Body of pancreas (tissue), 4 donors: ENCODE measurements around the gene AKR1C1. TPM values are rescaled to one million over a fixed set of nuclear protein-coding genes. Genes with fewer than 3 reads are reported as not detected.
A peak's percentile ranks its signal among the peaks of the same experiment; 100 is the strongest.
"Not testable (repeated sequence)": the region's sequence is repeated elsewhere in the genome, so short reads cannot be mapped to it uniquely, and the experiment has no call there.

Source experiments
- ATAC-seq: fragments of 150-250 bp; one replicate; pipeline ENCODE4 v1.9.1; 2016
- DNase-seq, 4 donors: peaks; one replicate each; pipeline ENCODE4 v3.0.0-alpha.2; 2019
- H3K27ac ChIP-seq, 4 donors: fragments of 200-600 bp; sonication (generic); 1 replicate in 3 of 4; 2 replicates in 1 of 4; pipeline versions ENCODE4 v1.5.1 to v1.6.1; 2016 to 2019; ENCODE audit warnings: mild to moderate bottlenecking in 1 of 4, mixed read lengths in 1 of 4, moderate library complexity in 1 of 4
- H3K27me3 ChIP-seq, 2 donors: fragments of 200-600 bp; sonication (generic); one replicate each; pipeline ENCODE4 v1.6.0; 2016; ENCODE audit warnings: mild to moderate bottlenecking in 1 of 2
- H3K36me3 ChIP-seq, 2 donors: fragments of 200-600 bp; sonication (generic); replicated peaks in 1 of 2; 2 replicates each; pipeline ENCODE4 v1.5.1; 2016; ENCODE audit warnings: low read depth in 2 of 2; ENCODE audit not compliant: insufficient read depth in 1 of 2
- H3K4me1 ChIP-seq: fragments of 200-600 bp; sonication (generic); one replicate; pipeline ENCODE4 v1.6.0; 2016
- H3K4me3 ChIP-seq, 2 donors: fragments of 200-600 bp; sonication (generic); 1 replicate in 1 of 2; 2 replicates in 1 of 2; pipeline ENCODE4 v1.5.1; 2016 to 2019
- H3K9me3 ChIP-seq, 3 donors: fragments of 200-600 bp; sonication (generic); 1 replicate in 2 of 3; 2 replicates in 1 of 3; pipeline ENCODE4 v1.5.1; 2016
- POLR2A ChIP-seq, 3 donors: fragments of 450-650 bp; IDR thresholded peaks; one replicate each; pipeline ENCODE4 v1.6.1; 2016; ENCODE audit warnings: antibody characterized with exemption in 3 of 3, mild to moderate bottlenecking in 2 of 3
- whole genome bisulfite sequencing, 2 donors: methylation state at CpG; one replicate each; pipeline ENCODE4 v1.1.5; 2017; 5-methylcytosine and 5-hydroxymethylcytosine counted together
- intact Hi-C: fragments of 100-400 bp; cut with DNase I; formaldehyde crosslinking; loops from one replicate; pipeline ENCODE4 v1.15.1; 2023
- total RNA-seq, 2 donors: library from RNA; depleted of rRNA; stranded (reverse); fragments of >200 nt; gene quantifications; one replicate each; pipeline ENCODE4 v1.1.0, GENCODE V29; 2016
- TF ChIP-seq, protein P1 (sequence below), 7 experiments: fragments of 450-650 bp in 4 of 7; fragments of 200-600 bp in 3 of 7; sonication (generic) in 3 of 7; IDR thresholded peaks; one replicate each; pipeline ENCODE4 v1.5.1; 2016 to 2019; ENCODE audit warnings: antibody characterized with exemption in 7 of 7

The AKR1C1 gene
- total RNA-seq, 2 donors from 2014 or later: 18.9 to 49.4 TPM

DNA sequence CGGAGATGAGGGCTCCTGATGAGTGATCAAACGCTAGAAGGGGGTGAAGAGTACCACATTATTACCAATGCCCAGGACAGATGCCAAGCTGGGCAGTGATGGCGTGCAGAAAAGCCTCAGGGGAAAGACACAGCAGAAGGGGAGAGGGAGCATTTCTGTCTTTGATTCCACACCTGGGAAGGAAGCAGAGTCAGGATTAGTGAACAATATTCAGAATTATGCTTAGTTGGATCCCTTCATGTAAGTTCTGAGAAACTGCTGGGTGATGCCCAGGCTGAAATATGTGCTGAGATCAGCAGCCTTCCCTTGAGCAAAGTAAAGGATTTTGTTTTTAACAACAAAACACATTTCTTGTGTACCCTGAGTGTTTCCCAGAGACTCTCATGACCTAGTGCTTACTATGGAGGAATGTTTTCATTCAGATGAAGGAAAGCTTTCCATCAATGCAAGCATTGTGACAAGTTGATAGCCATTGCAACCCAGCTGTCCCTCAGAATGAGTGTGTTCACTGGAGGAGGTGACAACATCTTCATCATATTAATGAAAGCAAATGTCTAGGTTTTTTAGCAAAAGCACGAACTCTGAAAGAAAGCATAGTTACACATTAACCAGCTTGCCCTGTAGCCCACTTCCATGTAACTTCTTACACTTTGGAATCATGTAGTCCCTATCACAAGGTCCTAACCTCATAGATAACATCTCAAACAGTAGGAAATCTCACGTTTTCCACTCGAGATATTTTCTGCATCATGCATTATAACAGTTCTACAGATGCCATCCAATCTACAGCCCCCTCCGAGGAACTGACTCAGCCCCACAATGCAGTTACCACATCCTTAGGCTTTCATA is 23.8 kb upstream of the AKR1C1 start:
- Histone ChIP-seq H3K36me3 (no peaks in the 10 kb centered on the region), H3K4me3 (no peak overlapping the region), H3K9me3 (no peaks in the 10 kb centered on the region), H3K27me3 (no peaks in the 10 kb centered on the region), H3K27ac (no peak overlapping the region), H3K4me1 (peaks cover 6% of the 10 kb centered on the region)
- intact Hi-C loops: no loop called here
- DNase-seq: no peak
- WGBS, 2 donors: 60 to 61% methylated on average over 7 of the region's 7 CpGs
- TF ChIP-seq, protein P1, sequence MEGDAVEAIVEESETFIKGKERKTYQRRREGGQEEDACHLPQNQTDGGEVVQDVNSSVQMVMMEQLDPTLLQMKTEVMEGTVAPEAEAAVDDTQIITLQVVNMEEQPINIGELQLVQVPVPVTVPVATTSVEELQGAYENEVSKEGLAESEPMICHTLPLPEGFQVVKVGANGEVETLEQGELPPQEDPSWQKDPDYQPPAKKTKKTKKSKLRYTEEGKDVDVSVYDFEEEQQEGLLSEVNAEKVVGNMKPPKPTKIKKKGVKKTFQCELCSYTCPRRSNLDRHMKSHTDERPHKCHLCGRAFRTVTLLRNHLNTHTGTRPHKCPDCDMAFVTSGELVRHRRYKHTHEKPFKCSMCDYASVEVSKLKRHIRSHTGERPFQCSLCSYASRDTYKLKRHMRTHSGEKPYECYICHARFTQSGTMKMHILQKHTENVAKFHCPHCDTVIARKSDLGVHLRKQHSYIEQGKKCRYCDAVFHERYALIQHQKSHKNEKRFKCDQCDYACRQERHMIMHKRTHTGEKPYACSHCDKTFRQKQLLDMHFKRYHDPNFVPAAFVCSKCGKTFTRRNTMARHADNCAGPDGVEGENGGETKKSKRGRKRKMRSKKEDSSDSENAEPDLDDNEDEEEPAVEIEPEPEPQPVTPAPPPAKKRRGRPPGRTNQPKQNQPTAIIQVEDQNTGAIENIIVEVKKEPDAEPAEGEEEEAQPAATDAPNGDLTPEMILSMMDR (IDR thresholded peaks at IDR 0.05): no peak
- TF ChIP-seq POLR2A (IDR thresholded peaks at IDR 0.05): no peak
- ATAC-seq: no peak

DNA sequence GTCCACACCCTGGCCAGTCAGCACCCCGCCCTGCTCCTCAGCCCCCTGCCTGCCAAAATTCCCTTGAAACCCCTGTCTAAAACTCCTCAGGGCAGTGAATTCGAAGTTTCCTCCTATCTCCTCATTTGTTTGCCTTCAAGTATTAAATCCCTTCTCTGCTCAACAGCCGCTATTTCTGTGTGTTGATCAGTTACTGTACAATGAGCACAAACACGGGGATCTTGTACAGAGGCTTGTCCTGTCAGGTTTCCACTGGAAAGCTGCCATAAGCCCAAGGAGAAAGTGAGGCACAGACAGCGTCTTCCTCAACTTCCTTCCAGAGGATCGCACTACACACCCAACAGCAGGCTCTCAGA is 23.2 kb upstream of the AKR1C1 start:
- ATAC-seq, H3K27me3 ChIP-seq, H3K36me3 ChIP-seq, H3K27ac ChIP-seq, H3K4me3 ChIP-seq, intact Hi-C loops, H3K4me1 ChIP-seq, H3K9me3 ChIP-seq, DNase-seq: not testable (repeated sequence)
- WGBS, 2 donors: 67 to 74% methylated on average over 6 of the region's 6 CpGs

DNA sequence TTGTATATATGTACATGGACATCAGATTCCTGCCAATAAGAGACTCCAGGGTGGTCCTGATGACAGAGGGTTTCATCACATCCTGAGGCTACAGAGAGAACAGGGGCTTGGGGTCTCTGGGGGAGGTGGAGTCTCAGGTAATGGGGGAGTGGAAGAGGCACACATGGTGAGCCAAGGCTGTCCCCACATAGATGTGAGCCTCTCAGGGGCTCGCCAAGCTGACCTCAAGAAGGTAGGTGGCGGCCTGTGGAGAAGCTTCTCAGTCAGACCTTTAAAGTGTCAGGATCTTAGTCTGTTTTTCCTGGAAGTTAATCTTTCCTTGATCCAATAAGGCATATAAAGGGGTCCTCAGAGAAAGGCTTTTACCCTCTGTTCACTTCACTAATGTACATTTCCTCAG is 22.3 kb upstream of the AKR1C1 start:
- H3K4me3 ChIP-seq, H3K36me3 ChIP-seq, DNase-seq, H3K9me3 ChIP-seq, H3K27ac ChIP-seq, H3K4me1 ChIP-seq, ATAC-seq, intact Hi-C loops, H3K27me3 ChIP-seq: not testable (repeated sequence)
- 95 to 100% methylated on average over 2 of the region's 2 CpGs for WGBS, 2 donors

DNA sequence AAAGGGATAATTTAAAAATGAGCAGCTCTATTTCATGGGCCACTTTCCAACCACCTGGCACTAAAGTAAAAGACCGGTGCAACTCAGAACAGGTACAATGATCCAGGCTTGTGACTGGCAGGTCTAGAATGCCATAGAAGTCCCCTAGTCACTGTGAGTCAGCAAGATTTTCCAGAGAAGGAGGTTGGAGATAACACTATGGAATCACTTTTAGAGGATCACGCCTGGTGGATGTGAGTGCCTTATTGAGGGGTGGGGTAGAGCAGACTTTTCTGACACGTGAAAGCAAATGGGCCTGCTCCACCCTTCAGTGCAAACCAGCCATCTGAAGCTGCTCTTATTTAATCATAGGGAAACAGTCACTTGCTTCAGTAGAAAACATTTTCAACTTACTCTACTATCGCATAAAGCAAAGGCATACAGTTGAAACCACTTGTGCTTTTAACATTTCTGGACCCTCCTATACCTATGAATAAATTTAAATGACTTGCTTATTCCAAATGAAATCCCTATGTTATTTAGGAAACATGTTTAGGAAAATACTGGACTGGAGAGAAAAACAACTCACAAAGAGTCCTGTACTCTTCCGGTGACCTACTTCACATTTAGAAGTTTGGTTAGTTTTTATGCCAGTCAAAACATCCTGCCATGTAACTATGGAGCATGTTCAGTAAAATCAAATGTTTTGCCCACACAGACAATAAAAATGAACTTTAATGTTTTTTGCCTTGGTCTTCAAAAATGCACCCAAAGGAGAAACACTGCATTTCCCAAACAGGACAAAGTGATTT is 21.5 kb upstream of the AKR1C1 start:
- TF ChIP-seq POLR2A (IDR thresholded peaks at IDR 0.05): no peak
- TF ChIP-seq, protein P1 (IDR thresholded peaks at IDR 0.05): no peak
- 78 to 85% methylated on average over 5 of the region's 5 CpGs for WGBS, 2 donors
- Histone ChIP-seq H3K9me3 (no peaks in the 10 kb centered on the region), H3K27ac (peak overlapping the region in 3 of 4 donors; percentile 26 to 67 (median 38)), H3K36me3 (no peaks in the 10 kb centered on the region), H3K27me3 (no peaks in the 10 kb centered on the region), H3K4me1 (peaks cover 17% of the 10 kb centered on the region), H3K4me3 (no peak overlapping the region)
- ATAC-seq (peak; percentile 65), DNase-seq (peak in 3 of 4 donors; percentile 12 to 45 (median 37))
- intact Hi-C loops: no loop called here

DNA sequence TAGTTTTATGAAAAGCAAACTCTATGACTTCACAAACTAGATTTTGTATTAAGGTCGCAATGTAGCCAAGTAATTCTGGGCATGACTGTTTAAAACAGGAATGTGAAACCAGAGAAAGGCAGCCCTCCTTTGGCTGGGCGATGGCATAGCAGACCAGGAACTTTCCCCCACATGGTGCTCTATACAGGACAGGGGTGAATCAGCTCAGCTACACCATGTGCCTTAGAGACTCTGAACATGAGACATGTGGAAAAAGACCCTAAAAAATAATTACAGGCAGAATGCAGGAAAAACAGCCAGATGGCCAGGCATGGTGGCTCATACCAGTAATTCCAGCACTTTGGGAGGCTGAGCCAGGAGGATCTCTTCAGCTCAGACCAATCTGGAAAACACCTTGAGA is 20.3 kb upstream of the AKR1C1 start:
- peak overlapping the region in 3 of 4 donors; percentile 24 to 67 (median 43) for H3K27ac ChIP-seq
- H3K9me3 ChIP-seq, H3K27me3 ChIP-seq, H3K36me3 ChIP-seq, H3K4me3 ChIP-seq, intact Hi-C loops: not testable (repeated sequence)
- H3K4me1 ChIP-seq: peaks cover 29% of the 10 kb centered on the region
- DNase-seq: peak; percentile 33 to 49 (median 34)
- TF ChIP-seq, protein P1 (IDR thresholded peaks at IDR 0.05): peak in 3 of 7 experiments; percentile 22 to 29 (median 26)
- WGBS, 2 donors: 46 to 55% methylated on average over 2 of the region's 2 CpGs
- peak; percentile 59 for ATAC-seq

DNA sequence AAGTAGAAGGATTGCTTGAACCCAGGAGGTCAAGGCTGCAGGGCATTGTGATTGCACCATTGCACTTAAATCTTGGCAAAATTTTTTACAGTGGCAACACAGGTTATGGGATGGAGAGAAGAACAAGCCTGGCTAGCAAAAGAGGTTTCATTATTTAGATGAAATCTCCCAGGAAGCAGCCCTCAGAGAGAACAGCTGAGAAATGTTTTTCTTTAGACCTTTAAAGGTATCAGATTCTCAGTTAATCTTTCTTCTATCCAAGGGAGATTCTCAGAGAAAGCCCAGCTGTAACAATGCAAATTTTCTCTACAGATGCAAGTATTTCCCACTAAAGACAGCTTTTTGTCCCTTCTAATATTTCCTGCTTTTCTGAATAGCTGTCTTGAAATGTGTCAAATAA is 19.8 kb upstream of the AKR1C1 start:
- intact Hi-C loops, H3K36me3 ChIP-seq, DNase-seq, H3K4me3 ChIP-seq, ATAC-seq, H3K27me3 ChIP-seq, H3K9me3 ChIP-seq: not testable (repeated sequence)
- Histone ChIP-seq H3K27ac (peak overlapping the region in 3 of 4 donors; percentile 24 to 67 (median 43)), H3K4me1 (peaks cover 34% of the 10 kb centered on the region)
